UCSD-AML1 (cell line): ENCODE data around the gene MUS81.

ENCODE experiments used
- DNase-seq: peaks from one replicate; lab custom pipeline; 2025; ENCODE audit not compliant: unreplicated experiment; lab: John Stamatoyannopoulos, UW

Gene MUS81

DNA sequence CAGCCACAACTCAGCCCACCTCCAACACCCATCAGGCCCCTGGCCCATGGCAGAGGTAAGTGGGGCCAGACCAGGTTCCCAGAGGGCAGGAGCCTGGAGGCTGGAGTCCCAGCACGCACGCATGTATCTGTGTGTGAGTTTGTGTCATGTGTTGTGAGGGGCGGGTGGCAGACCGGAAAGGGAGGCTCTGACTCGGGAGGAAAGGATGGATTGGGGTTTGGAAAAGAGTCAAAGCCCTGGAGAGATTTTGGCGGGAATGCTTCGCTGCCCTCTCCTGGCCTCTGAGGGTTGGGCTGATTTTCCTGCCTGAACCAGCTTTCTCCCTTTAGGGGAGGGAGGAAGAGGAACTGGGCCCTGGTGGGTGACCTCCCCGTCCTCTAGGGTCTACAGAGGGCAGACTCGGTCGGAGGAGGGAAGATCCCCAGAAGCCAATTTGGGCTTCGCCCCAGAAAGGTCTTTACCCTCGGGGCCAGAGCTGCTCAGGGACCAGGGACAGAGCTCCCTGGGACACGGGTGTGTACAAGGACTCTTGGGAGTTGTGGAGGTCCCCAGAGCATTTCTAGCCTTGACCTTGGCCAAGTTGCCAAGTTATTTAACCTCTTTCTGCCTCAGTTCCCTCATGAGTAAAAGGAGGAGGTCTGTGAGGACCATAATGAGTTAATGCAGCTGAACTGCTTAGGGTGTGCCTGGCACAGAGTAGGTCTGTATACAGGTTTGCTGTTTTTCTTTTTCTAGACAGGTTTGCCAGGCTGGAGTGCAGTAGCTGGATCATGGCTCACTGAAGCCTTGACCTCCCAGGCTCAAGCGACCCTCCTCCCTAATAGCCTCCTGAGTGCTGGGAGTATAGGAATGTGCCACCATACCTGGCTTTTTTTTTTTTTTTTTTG is 51.7 kb downstream of the MUS81 start:
- peak; percentile 38 for DNase-seq

DNA sequence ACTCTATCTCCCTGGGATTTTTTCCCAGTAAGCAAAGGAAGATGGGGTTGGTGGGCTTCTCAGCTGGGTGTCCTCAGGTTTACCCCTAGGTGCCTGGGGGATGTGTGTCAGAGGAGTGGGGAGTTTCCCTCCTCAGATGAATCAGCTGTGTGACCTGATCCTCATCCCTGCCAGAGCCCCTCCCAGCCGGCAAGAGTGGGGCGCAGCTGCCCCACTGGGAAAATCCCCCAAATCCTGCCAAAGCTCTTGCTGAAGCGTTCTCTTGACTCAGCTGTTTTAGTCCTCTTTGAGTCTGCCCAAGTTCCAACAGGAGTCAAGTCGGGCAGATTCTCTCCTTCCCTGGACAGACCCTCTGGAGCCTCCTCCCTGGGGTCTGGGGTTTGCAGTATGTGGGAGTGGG is 52.6 kb downstream of the MUS81 start:
- DNase-seq, result no peak

DNA sequence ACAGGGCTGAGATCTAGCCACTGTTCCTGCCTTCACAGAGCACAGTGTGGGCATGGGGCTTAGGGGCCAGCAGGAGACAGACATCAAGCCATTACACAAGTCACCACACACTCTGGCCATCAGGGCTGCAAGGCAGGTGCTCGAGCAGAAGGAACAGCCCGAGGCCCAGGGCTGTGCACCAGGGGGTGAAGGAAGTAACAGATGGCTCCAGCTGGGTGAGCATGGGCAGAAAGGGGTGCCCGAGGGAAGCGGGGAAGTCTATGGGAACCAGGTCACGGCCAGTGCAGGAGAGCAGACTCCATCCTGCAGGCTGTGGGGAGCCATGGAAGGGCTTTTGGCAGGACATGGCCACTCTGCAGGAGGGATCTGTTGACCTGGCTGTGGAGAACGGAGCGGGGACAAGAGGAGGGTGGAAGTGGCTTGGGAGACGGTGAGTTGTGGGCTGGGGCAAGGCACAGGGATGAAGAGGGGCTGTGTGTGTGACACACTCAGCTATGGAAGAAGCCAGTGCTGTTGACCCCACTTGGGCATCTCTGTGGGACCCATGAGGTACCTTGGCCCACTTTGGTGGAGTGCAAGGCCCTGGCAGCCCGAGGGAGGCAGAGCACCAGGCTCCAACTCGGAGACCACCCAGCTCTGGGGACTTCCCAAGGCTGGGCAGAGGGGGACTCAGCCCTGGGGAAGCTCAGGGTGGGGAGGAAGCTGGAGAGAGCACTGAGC is 55.0 kb downstream of the MUS81 start:
- DNase-seq, result peak; percentile 30

DNA sequence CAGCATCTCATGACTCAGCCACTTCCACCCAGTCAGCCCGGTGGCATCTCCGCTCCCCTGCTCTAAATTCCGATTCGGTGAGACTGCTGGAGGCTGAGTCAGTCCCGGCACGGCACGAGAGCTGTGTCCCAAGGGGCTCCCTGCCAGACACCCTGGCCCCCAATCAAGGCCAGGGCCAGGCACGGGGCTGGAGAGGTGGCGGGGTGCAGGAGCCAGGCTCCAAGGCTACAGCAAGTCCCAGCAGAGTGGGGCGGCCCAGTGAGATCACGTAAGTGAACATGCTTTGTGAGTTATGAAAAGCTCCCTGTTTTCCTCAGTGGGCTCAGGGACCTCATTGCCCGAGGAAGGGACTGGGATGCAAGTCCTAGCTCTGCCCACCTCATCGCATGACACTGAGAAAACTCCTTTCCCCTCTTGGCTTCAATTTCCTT is 55.6 kb downstream of the MUS81 start:
- DNase-seq, result no peak
